Right atrium auricular region (tissue), 2 donors: Measurements from ENCODE around the gene SNRPB. TPM values are rescaled to one million over a fixed set of nuclear protein-coding genes. Genes with fewer than 3 reads are reported as not detected.

ENCODE experiments used
- DNase-seq: peaks from one replicate; pipeline ENCODE4 v3.0.0-alpha.2; 2019; ENCODE audit warnings: low spot score
- H3K27ac ChIP-seq, 2 donors: fragments of 200-600 bp; sonication (generic); 1 replicate in 1 of 2; 2 replicates in 1 of 2; pipeline ENCODE4 v1.5.1; 2016 to 2019
- H3K27me3 ChIP-seq, 2 donors: fragments of 200-600 bp; sonication (generic); one replicate each; pipeline versions ENCODE4 v1.5.1 to v1.6.0; 2017 to 2019
- H3K36me3 ChIP-seq: fragments of 200-600 bp; sonication (generic); one replicate; pipeline ENCODE4 v1.5.1; 2016
- H3K4me1 ChIP-seq, 2 donors: fragments of 200-600 bp; sonication (generic); one replicate each; pipeline versions ENCODE4 v1.5.1 to v1.6.0; 2017 to 2019
- H3K4me3 ChIP-seq, 2 donors: fragments of 200-600 bp; sonication (generic); 1 replicate in 1 of 2; 2 replicates in 1 of 2; pipeline ENCODE4 v1.5.1; 2017 to 2019; ENCODE audit warnings: mild to moderate bottlenecking in 1 of 2, moderate library complexity in 1 of 2
- H3K9me3 ChIP-seq, 2 donors: fragments of 200-600 bp; sonication (generic); one replicate each; pipeline ENCODE4 v1.5.1; 2019
- total RNA-seq, 2 donors: library from RNA; depleted of rRNA; stranded (reverse); fragments of >200 nt; gene quantifications; one replicate each; pipeline ENCODE4 v1.1.0, GENCODE V29; 2016
- TF ChIP-seq, protein P1 (sequence below), 2 donors: fragments of 200-600 bp; sonication (generic); IDR thresholded peaks; one replicate each; pipeline ENCODE4 v1.5.1; 2019; ENCODE audit warnings: antibody characterized with exemption in 2 of 2

SNRPB gene
- total RNA-seq, 2 donors from 2014 or later = 78.7 to 105 TPM

GRCh38 chr20:2451939-2452732 lies 18.5 kb downstream of the SNRPB start:
- no peaks in the 10 kb centered on the region for H3K27me3 ChIP-seq
- peak; percentile 84 for DNase-seq
- no peak overlapping the region for H3K4me3 ChIP-seq
- no peak overlapping the region for H3K27ac ChIP-seq
- no peaks in the 10 kb centered on the region for H3K36me3 ChIP-seq
- TF ChIP-seq, protein P1, sequence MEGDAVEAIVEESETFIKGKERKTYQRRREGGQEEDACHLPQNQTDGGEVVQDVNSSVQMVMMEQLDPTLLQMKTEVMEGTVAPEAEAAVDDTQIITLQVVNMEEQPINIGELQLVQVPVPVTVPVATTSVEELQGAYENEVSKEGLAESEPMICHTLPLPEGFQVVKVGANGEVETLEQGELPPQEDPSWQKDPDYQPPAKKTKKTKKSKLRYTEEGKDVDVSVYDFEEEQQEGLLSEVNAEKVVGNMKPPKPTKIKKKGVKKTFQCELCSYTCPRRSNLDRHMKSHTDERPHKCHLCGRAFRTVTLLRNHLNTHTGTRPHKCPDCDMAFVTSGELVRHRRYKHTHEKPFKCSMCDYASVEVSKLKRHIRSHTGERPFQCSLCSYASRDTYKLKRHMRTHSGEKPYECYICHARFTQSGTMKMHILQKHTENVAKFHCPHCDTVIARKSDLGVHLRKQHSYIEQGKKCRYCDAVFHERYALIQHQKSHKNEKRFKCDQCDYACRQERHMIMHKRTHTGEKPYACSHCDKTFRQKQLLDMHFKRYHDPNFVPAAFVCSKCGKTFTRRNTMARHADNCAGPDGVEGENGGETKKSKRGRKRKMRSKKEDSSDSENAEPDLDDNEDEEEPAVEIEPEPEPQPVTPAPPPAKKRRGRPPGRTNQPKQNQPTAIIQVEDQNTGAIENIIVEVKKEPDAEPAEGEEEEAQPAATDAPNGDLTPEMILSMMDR (IDR thresholded peaks at IDR 0.05) = peak; percentile 72 to 88
- H3K4me1 ChIP-seq = no peaks in the 10 kb centered on the region
- no peaks in the 10 kb centered on the region for H3K9me3 ChIP-seq

DNA sequence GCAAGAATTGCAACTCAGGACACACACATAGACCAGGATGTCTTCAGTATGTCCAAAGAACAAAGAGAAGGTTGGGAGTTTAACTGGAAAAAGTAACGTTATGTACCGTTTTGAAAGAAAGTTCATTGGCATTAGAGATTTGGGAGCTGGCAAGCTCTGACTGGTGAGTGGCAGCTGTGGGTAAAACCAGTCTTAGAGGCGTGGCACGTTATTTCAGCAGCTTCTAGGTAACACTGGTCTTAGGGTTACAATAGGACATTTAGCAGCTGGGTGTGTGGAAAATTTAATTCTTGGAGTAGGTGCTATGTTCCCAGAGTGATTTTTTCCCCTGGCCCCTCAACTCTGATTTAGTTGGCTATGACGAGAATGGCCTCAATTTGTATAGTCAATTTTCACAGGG lies 19.2 kb downstream of the SNRPB start:
- H3K27ac ChIP-seq = no peak overlapping the region
- H3K27me3 ChIP-seq = no peaks in the 10 kb centered on the region
- TF ChIP-seq, protein P1 (IDR thresholded peaks at IDR 0.05) = no peak
- H3K4me3 ChIP-seq = no peak overlapping the region
- no peaks in the 10 kb centered on the region for H3K4me1 ChIP-seq
- H3K36me3 ChIP-seq = no peaks in the 10 kb centered on the region
- DNase-seq = no peak
- peaks cover 0 to 6% of the 10 kb centered on the region in 2 donors for H3K9me3 ChIP-seq

GRCh38 chr20:2449386-2449785 lies 21.2 kb downstream of the SNRPB start:
- H3K4me3 ChIP-seq = no peak overlapping the region
- H3K9me3 ChIP-seq = peaks cover 0 to 8% of the 10 kb centered on the region in 2 donors
- no peaks in the 10 kb centered on the region for H3K4me1 ChIP-seq
- no peaks in the 10 kb centered on the region for H3K27me3 ChIP-seq
- H3K36me3 ChIP-seq = no peaks in the 10 kb centered on the region
- no peak overlapping the region for H3K27ac ChIP-seq
- DNase-seq = no peak
- TF ChIP-seq, protein P1 (IDR thresholded peaks at IDR 0.05) = no peak

DNA sequence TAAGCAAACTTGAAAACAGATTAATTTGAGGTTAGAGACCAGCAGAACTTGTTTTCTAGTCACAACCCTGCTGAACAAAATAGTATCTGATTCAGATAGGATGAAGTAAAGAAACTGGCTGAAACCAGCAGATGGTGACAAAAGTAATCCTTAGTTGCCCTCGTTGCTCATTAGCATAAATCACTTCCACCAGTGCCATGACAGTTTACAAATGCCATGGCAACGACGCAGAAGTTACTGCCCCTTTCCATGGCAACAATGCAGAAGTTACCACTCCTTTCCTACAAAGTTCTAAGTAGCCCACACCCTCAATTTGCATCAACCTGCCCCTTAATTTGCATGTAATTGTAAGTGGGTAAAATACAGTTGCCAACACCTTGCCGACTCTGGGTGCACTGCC lies 23.7 kb downstream of the SNRPB start:
- no peak overlapping the region for H3K27ac ChIP-seq
- no peaks in the 10 kb centered on the region for H3K27me3 ChIP-seq
- no peak for DNase-seq
- H3K4me1 ChIP-seq = no peaks in the 10 kb centered on the region
- TF ChIP-seq, protein P1 (IDR thresholded peaks at IDR 0.05) = no peak
- H3K36me3 ChIP-seq = no peaks in the 10 kb centered on the region
- H3K4me3 ChIP-seq = no peak overlapping the region
- peaks cover 0 to 8% of the 10 kb centered on the region in 2 donors for H3K9me3 ChIP-seq

- no peaks in the 10 kb centered on the region for H3K27me3 ChIP-seq
- no peak for DNase-seq
- no peak overlapping the region for H3K27ac ChIP-seq
- H3K4me1 ChIP-seq = no peaks in the 10 kb centered on the region
- no peaks in the 10 kb centered on the region for H3K36me3 ChIP-seq
- no peak overlapping the region for H3K4me3 ChIP-seq
- TF ChIP-seq, protein P1 (IDR thresholded peaks at IDR 0.05) = no peak
- H3K9me3 ChIP-seq = no peaks in the 10 kb centered on the region
Observed at GRCh38 chr20:2431185-2431584, 39.4 kb downstream of the SNRPB start.

GRCh38 chr20:2430538-2430937 lies 40.1 kb downstream of the SNRPB start:
- H3K27ac ChIP-seq = no peak overlapping the region
- no peaks in the 10 kb centered on the region for H3K36me3 ChIP-seq
- TF ChIP-seq, protein P1 (IDR thresholded peaks at IDR 0.05) = no peak
- H3K27me3 ChIP-seq = no peaks in the 10 kb centered on the region
- peaks cover 0 to 6% of the 10 kb centered on the region in 2 donors for H3K9me3 ChIP-seq
- H3K4me1 ChIP-seq = no peaks in the 10 kb centered on the region
- no peak for DNase-seq
- no peak overlapping the region for H3K4me3 ChIP-seq
